ENCODE data around the gene TENM4. TPM values are rescaled to one million over a fixed set of nuclear protein-coding genes. Genes with fewer than 3 reads are reported as not detected.

TENM4 gene
- total and polyA plus RNA-seq, 2 of the 8 experiments (the other 6 are each of a cell fraction or from before 2014, with no cell fraction given): 3.5 to 7.2 TPM

GRCh38 chr11:79336797-79337517, 103.9 kb downstream of the TENM4 start:
- Histone ChIP-seq H4K20me1 (replicated peaks in 1 of 2; ENCODE audit: control insufficient read depth in 1 of 2, insufficient read depth in 2 of 2, low read length in 2 of 2) (no peaks in the 10 kb centered on the region), H3K27ac (ENCODE audit: low read depth, low read length) (no peak overlapping the region), H2BK12ac (ENCODE audit: low read depth, low read length) (no peak overlapping the region), H3K27me3 (replicated peaks in 1 of 4; ENCODE audit: control insufficient read depth in 3 of 4, extremely low read depth in 1 of 4, insufficient read depth in 3 of 4, low read length in 3 of 4) (no peaks in the 10 kb centered on the region), H2BK15ac (ENCODE audit: low read length) (no peak overlapping the region), H2AFZ (ENCODE audit: low read length) (no peak overlapping the region), H3K56ac (replicated peaks; ENCODE audit: insufficient read length, low read depth, low read length) (no peak overlapping the region), H3K4me2 (ENCODE audit: insufficient read depth in 1 of 2, low read depth in 2 of 2, low read length in 2 of 2) (no peak overlapping the region), H4K8ac (ENCODE audit: extremely low read depth, insufficient read depth, low read length) (no peak overlapping the region), H3K9ac (replicated peaks in 1 of 4; ENCODE audit: extremely low read depth in 1 of 4, low read depth in 3 of 4, low read length in 3 of 4) (no peak overlapping the region), H3K4me3 (ENCODE audit: extremely low read depth in 1 of 4, insufficient read depth in 2 of 4, low read depth in 3 of 4, low read length in 4 of 4) (no peak overlapping the region), H3K79me2 (ENCODE audit: control insufficient read depth in 1 of 2, insufficient read depth in 2 of 2, low read length in 2 of 2) (no peaks in the 10 kb centered on the region), H2BK20ac (ENCODE audit: low read length) (no peak overlapping the region), H3K14ac (ENCODE audit: insufficient read length) (no peak overlapping the region), H2BK5ac (ENCODE audit: low read depth, low read length) (no peak overlapping the region), H2AK5ac (ENCODE audit: low read depth, low read length) (no peak overlapping the region), H2BK120ac (replicated peaks; ENCODE audit: low read depth, low read length) (no peak overlapping the region), H4K5ac (ENCODE audit: insufficient read length, low read depth, low read length) (no peak overlapping the region), H3K23me2 (ENCODE audit: low read depth, low read length) (peaks cover 2% of the 10 kb centered on the region; the same call in 1 of the 2 replicates), H3K36me3 (ENCODE audit: control insufficient read depth in 2 of 4, insufficient read depth in 4 of 4, low read length in 3 of 4) (no peaks in the 10 kb centered on the region), H3K4ac (replicated peaks; ENCODE audit: insufficient read length, low read depth, low read length) (no peak overlapping the region), H3K9me3 (ENCODE audit: insufficient read depth in 2 of 2, low read depth in 1 of 2, low read length in 1 of 2) (no peaks in the 10 kb centered on the region), H3K4me1 (replicated peaks in 1 of 4; ENCODE audit: control insufficient read depth in 3 of 4, insufficient read depth in 4 of 4, low read length in 3 of 4) (peaks cover under 1 to 4% (median 1%) of the 10 kb centered on the region in 4 experiments; a peak in 4 of 7 replicates), H3K79me1 (ENCODE audit: low read depth, low read length) (no peaks in the 10 kb centered on the region), H3K23ac (ENCODE audit: insufficient read length) (no peak overlapping the region), H4K91ac (replicated peaks; ENCODE audit: insufficient read length, low read length) (no peak overlapping the region), H3K18ac (ENCODE audit: extremely low read depth, low read length) (no peak overlapping the region)
- FAIRE-seq (no peak), DNase-seq (ENCODE audit: low read depth in 1 of 2, low spot score in 2 of 2) (no peak)
- ChIA-PET CTCF (ENCODE audit: partially characterized antibody) (interaction anchor here (0.7 to 2.0 kb wide), 5 partner anchors 9 to 156 kb away, joined by 3 to 4 read pairs (median 4); no protein-coding TSS in a partner anchor), POLR2A (ENCODE audit: partially characterized antibody) (no interaction called here)
- WGBS, 2 experiments (ENCODE audit: extremely low coverage in 1 of 2, insufficient coverage in 1 of 2, insufficient read length in 1 of 2, insufficient replicate concordance in 2 of 2, low coverage in 1 of 2, low lambda C conversion rate in 2 of 2, missing lambda C conversion rate in 1 of 2): 88% methylated on average over 6 of the region's 6 CpGs; no CpG with 5 or more reads in 1 of the 2 experiments
- no peak for TF ChIP-seq SIX5 (IDR thresholded peaks at IDR 0.05; ENCODE audit: low read depth, low read length)
- TF ChIP-seq TAF7 (optimal IDR thresholded peaks at IDR 0.05; ENCODE audit: borderline replicate concordance, low read depth, low read length): no peak
- no peak for TF ChIP-seq MAX (IDR thresholded peaks at IDR 0.05)
- TF ChIP-seq HDAC2 (IDR thresholded peaks at IDR 0.05; ENCODE audit: borderline replicate concordance in 1 of 2, low read depth in 2 of 2, low read length in 2 of 2): no peak
- no peak for TF ChIP-seq CTCF (IDR thresholded peaks at IDR 0.05; ENCODE audit: control extremely low read depth in 1 of 3, insufficient read depth in 1 of 3, low read depth in 1 of 3, low read length in 3 of 3)
- TF ChIP-seq RXRA (IDR thresholded peaks at IDR 0.05; ENCODE audit: insufficient read depth, low read depth, low read length): no peak
- TF ChIP-seq ZNF274 (IDR thresholded peaks at IDR 0.05; ENCODE audit: borderline replicate concordance, extremely low read depth, low read length): no peak
- TF ChIP-seq E2F6 (IDR thresholded peaks at IDR 0.05): no peak
